ENCODE measurements around the gene ITGB3. TPM values are rescaled to one million over a fixed set of nuclear protein-coding genes. Genes with fewer than 3 reads are reported as not detected.

ITGB3 gene
- total RNA-seq, 2 donors from 2014 or later, result 3.4 to 12.4 TPM

GRCh38 chr17:47352848-47353247 lies 99.2 kb downstream of the ITGB3 start:
- Histone ChIP-seq H3K4me3 (no peak overlapping the region), H3K4me1 (replicated peaks) (no peaks in the 10 kb centered on the region), H3K27ac (no peak overlapping the region), H3K27me3 (replicated peaks; ENCODE audit: insufficient read depth) (no peaks in the 10 kb centered on the region), H3K9me3 (no peaks in the 10 kb centered on the region), H3K36me3 (no peaks in the 10 kb centered on the region)
- WGBS, result 68% methylated on average over 1 of the region's 1 CpG
- TF ChIP-seq POLR2AphosphoS5 (IDR thresholded peaks at IDR 0.05) (no peak), CTCF (IDR thresholded peaks at IDR 0.05) (no peak), POLR2A (IDR thresholded peaks at IDR 0.05) (no peak)
- intact Hi-C loops (cut with DNase I), result no loop called here
- DNase-seq (ENCODE audit: low spot score), result no peak

GRCh38 chr17:47358652-47359051 lies 105.0 kb downstream of the ITGB3 start:
- H3K4me3 ChIP-seq, result no peak overlapping the region
- 87% methylated on average over 1 of the region's 1 CpG for WGBS
- no peaks in the 10 kb centered on the region for H3K27me3 ChIP-seq (replicated peaks; ENCODE audit: insufficient read depth)
- H3K9me3 ChIP-seq, result no peaks in the 10 kb centered on the region
- H3K36me3 ChIP-seq, result no peaks in the 10 kb centered on the region
- intact Hi-C loops (cut with DNase I), result no loop called here
- H3K4me1 ChIP-seq (replicated peaks), result no peaks in the 10 kb centered on the region
- no peak overlapping the region for H3K27ac ChIP-seq
- DNase-seq (ENCODE audit: low spot score), result no peak
- no peak for TF ChIP-seq POLR2AphosphoS5 (IDR thresholded peaks at IDR 0.05)
- TF ChIP-seq CTCF (IDR thresholded peaks at IDR 0.05), result no peak

Small RNA genes lying within 50 kb of the gene (small RNA-seq; reads per million reads assigned to genes)
- 0 reads per million in 2 donors for gene RNU7-186P

Other genes starting within 250 kb of the ITGB3 start
- gene CDC27, start 64.5 kb upstream of the ITGB3 start, total RNA-seq, result 10 to 100 TPM; 32.2 to 76.9 TPM
- 1 to 10 TPM in 1 of 2 donors, not detected in 1; 4.3 TPM for gene MYL4, start 44.5 kb upstream of the ITGB3 start, total RNA-seq
- 1 to 10 TPM; 4.5 to 8.9 TPM for gene EFCAB13, start 70.1 kb downstream of the ITGB3 start, total RNA-seq